Measurements from ENCODE around the gene GPR17. TPM values are rescaled to one million over a fixed set of nuclear protein-coding genes. Genes with fewer than 3 reads are reported as not detected.

The GPR17 gene
- polyA plus RNA-seq, 2 donors = 0.26 to 1.6 TPM

GRCh38 chr2:127654084-127654837 is 8.3 kb downstream of the GPR17 start:
- Histone ChIP-seq H3K27me3 (ENCODE audit: control insufficient read depth in 1 of 2, insufficient read depth in 2 of 2, low read length in 2 of 2) (no peaks in the 10 kb centered on the region), H3K36me3 (ENCODE audit: control insufficient read depth in 2 of 2, insufficient read depth in 2 of 2, low read length in 1 of 2) (peaks cover 0 to 7% of the 10 kb centered on the region in 2 donors), H3K4me1 (ENCODE audit: control insufficient read depth in 2 of 2, insufficient read depth in 2 of 2, low read length in 1 of 2) (peaks cover 0 to 13% of the 10 kb centered on the region in 2 donors), H3K27ac (ENCODE audit: low read depth in 2 of 2, low read length in 1 of 2) (no peak overlapping the region), H3K9me3 (ENCODE audit: control insufficient read depth in 2 of 2, insufficient read depth in 1 of 2, low read depth in 1 of 2, low read length in 1 of 2) (no peaks in the 10 kb centered on the region), H3K4me3 (ENCODE audit: low read depth in 1 of 2, low read length in 2 of 2) (no peak overlapping the region)
- WGBS, 2 donors = 89 to 90% methylated on average over 24 of the region's 24 CpGs

GRCh38 chr2:127654838-127655175 is 8.9 kb downstream of the GPR17 start:
- WGBS, 2 donors = 87 to 89% methylated on average over 8 of the region's 8 CpGs
- peaks cover 0 to 13% of the 10 kb centered on the region in 2 donors for H3K4me1 ChIP-seq (ENCODE audit: control insufficient read depth in 2 of 2, insufficient read depth in 2 of 2, low read length in 1 of 2)
- peaks cover 0 to 7% of the 10 kb centered on the region in 2 donors for H3K36me3 ChIP-seq (ENCODE audit: control insufficient read depth in 2 of 2, insufficient read depth in 2 of 2, low read length in 1 of 2)
- peak overlapping the region in 1 of 2 donors; percentile 63 for H3K27ac ChIP-seq (ENCODE audit: low read depth in 2 of 2, low read length in 1 of 2)
- H3K27me3 ChIP-seq (ENCODE audit: control insufficient read depth in 1 of 2, insufficient read depth in 2 of 2, low read length in 2 of 2) = no peaks in the 10 kb centered on the region
- H3K4me3 ChIP-seq (ENCODE audit: low read depth in 1 of 2, low read length in 2 of 2) = no peak overlapping the region
- H3K9me3 ChIP-seq (ENCODE audit: control insufficient read depth in 2 of 2, insufficient read depth in 1 of 2, low read depth in 1 of 2, low read length in 1 of 2) = no peaks in the 10 kb centered on the region

GRCh38 chr2:127655209-127656073 is 9.5 kb downstream of the GPR17 start:
- H3K36me3 ChIP-seq (ENCODE audit: control insufficient read depth in 2 of 2, insufficient read depth in 2 of 2, low read length in 1 of 2) = peaks cover under 1 to 7% of the 10 kb centered on the region in 2 donors
- H3K9me3 ChIP-seq (ENCODE audit: control insufficient read depth in 2 of 2, insufficient read depth in 1 of 2, low read depth in 1 of 2, low read length in 1 of 2) = no peaks in the 10 kb centered on the region
- no peaks in the 10 kb centered on the region for H3K27me3 ChIP-seq (ENCODE audit: control insufficient read depth in 1 of 2, insufficient read depth in 2 of 2, low read length in 2 of 2)
- H3K4me1 ChIP-seq (ENCODE audit: control insufficient read depth in 2 of 2, insufficient read depth in 2 of 2, low read length in 1 of 2) = peaks cover 0 to 13% of the 10 kb centered on the region in 2 donors
- 73 to 87% methylated on average over 16 of the region's 16 CpGs for WGBS, 2 donors
- no peak overlapping the region for H3K4me3 ChIP-seq (ENCODE audit: low read depth in 1 of 2, low read length in 2 of 2)
- peak overlapping the region; percentile 1 to 63 for H3K27ac ChIP-seq (ENCODE audit: low read depth in 2 of 2, low read length in 1 of 2)

- Histone ChIP-seq H3K27ac (ENCODE audit: low read depth in 2 of 2, low read length in 1 of 2) (peak overlapping the region in 1 of 2 donors; percentile 27), H3K4me1 (ENCODE audit: control insufficient read depth in 2 of 2, insufficient read depth in 2 of 2, low read length in 1 of 2) (peaks cover 0 to 14% of the 10 kb centered on the region in 2 donors), H3K27me3 (ENCODE audit: control insufficient read depth in 1 of 2, insufficient read depth in 2 of 2, low read length in 2 of 2) (no peaks in the 10 kb centered on the region), H3K4me3 (ENCODE audit: low read depth in 1 of 2, low read length in 2 of 2) (no peak overlapping the region), H3K36me3 (ENCODE audit: control insufficient read depth in 2 of 2, insufficient read depth in 2 of 2, low read length in 1 of 2) (peaks cover 5 to 7% of the 10 kb centered on the region in 2 donors), H3K9me3 (ENCODE audit: control insufficient read depth in 2 of 2, insufficient read depth in 1 of 2, low read depth in 1 of 2, low read length in 1 of 2) (no peaks in the 10 kb centered on the region)
- 80 to 86% methylated on average over 15 of the region's 15 CpGs for WGBS, 2 donors
Measured at GRCh38 chr2:127656569-127657231, 10.7 kb downstream of the GPR17 start.

GRCh38 chr2:127657232-127657595 is 11.3 kb downstream of the GPR17 start:
- Histone ChIP-seq H3K4me3 (ENCODE audit: low read depth in 1 of 2, low read length in 2 of 2) (no peak overlapping the region), H3K9me3 (ENCODE audit: control insufficient read depth in 2 of 2, insufficient read depth in 1 of 2, low read depth in 1 of 2, low read length in 1 of 2) (no peaks in the 10 kb centered on the region), H3K4me1 (ENCODE audit: control insufficient read depth in 2 of 2, insufficient read depth in 2 of 2, low read length in 1 of 2) (peaks cover 0 to 20% of the 10 kb centered on the region in 2 donors), H3K27me3 (ENCODE audit: control insufficient read depth in 1 of 2, insufficient read depth in 2 of 2, low read length in 2 of 2) (no peaks in the 10 kb centered on the region), H3K36me3 (ENCODE audit: control insufficient read depth in 2 of 2, insufficient read depth in 2 of 2, low read length in 1 of 2) (peaks cover 5 to 7% of the 10 kb centered on the region in 2 donors), H3K27ac (ENCODE audit: low read depth in 2 of 2, low read length in 1 of 2) (peak overlapping the region in 1 of 2 donors; percentile 27)
- WGBS, 2 donors = 86% methylated on average over 17 of the region's 17 CpGs

GRCh38 chr2:127658146-127658545 is 12.2 kb downstream of the GPR17 start:
- Histone ChIP-seq H3K4me3 (ENCODE audit: low read depth in 1 of 2, low read length in 2 of 2) (no peak overlapping the region), H3K4me1 (ENCODE audit: control insufficient read depth in 2 of 2, insufficient read depth in 2 of 2, low read length in 1 of 2) (peaks cover 0 to 24% of the 10 kb centered on the region in 2 donors), H3K36me3 (ENCODE audit: control insufficient read depth in 2 of 2, insufficient read depth in 2 of 2, low read length in 1 of 2) (peaks cover 5 to 7% of the 10 kb centered on the region in 2 donors), H3K9me3 (ENCODE audit: control insufficient read depth in 2 of 2, insufficient read depth in 1 of 2, low read depth in 1 of 2, low read length in 1 of 2) (no peaks in the 10 kb centered on the region), H3K27ac (ENCODE audit: low read depth in 2 of 2, low read length in 1 of 2) (peak overlapping the region in 1 of 2 donors; percentile 75), H3K27me3 (ENCODE audit: control insufficient read depth in 1 of 2, insufficient read depth in 2 of 2, low read length in 2 of 2) (no peaks in the 10 kb centered on the region)
- WGBS, 2 donors = 84 to 91% methylated on average over 6 of the region's 6 CpGs

- WGBS, 2 donors = 82 to 83% methylated on average over 20 of the region's 20 CpGs
- Histone ChIP-seq H3K27me3 (ENCODE audit: control insufficient read depth in 1 of 2, insufficient read depth in 2 of 2, low read length in 2 of 2) (no peaks in the 10 kb centered on the region), H3K4me1 (ENCODE audit: control insufficient read depth in 2 of 2, insufficient read depth in 2 of 2, low read length in 1 of 2) (peaks cover under 1 to 25% of the 10 kb centered on the region in 2 donors), H3K27ac (ENCODE audit: low read depth in 2 of 2, low read length in 1 of 2) (peak overlapping the region; percentile 49 to 75), H3K4me3 (ENCODE audit: low read depth in 1 of 2, low read length in 2 of 2) (no peak overlapping the region), H3K9me3 (ENCODE audit: control insufficient read depth in 2 of 2, insufficient read depth in 1 of 2, low read depth in 1 of 2, low read length in 1 of 2) (no peaks in the 10 kb centered on the region), H3K36me3 (ENCODE audit: control insufficient read depth in 2 of 2, insufficient read depth in 2 of 2, low read length in 1 of 2) (peaks cover 5 to 6% of the 10 kb centered on the region in 2 donors)
Measured at GRCh38 chr2:127658641-127659407, 12.9 kb downstream of the GPR17 start.

- H3K9me3 ChIP-seq (ENCODE audit: control insufficient read depth in 2 of 2, insufficient read depth in 1 of 2, low read depth in 1 of 2, low read length in 1 of 2) = no peaks in the 10 kb centered on the region
- H3K27ac ChIP-seq (ENCODE audit: low read depth in 2 of 2, low read length in 1 of 2) = peak overlapping the region; percentile 49 to 75
- H3K27me3 ChIP-seq (ENCODE audit: control insufficient read depth in 1 of 2, insufficient read depth in 2 of 2, low read length in 2 of 2) = no peaks in the 10 kb centered on the region
- 56 to 70% methylated on average over 14 of the region's 14 CpGs for WGBS, 2 donors
- no peak overlapping the region for H3K4me3 ChIP-seq (ENCODE audit: low read depth in 1 of 2, low read length in 2 of 2)
- H3K4me1 ChIP-seq (ENCODE audit: control insufficient read depth in 2 of 2, insufficient read depth in 2 of 2, low read length in 1 of 2) = peaks cover 6 to 25% of the 10 kb centered on the region in 2 donors
- H3K36me3 ChIP-seq (ENCODE audit: control insufficient read depth in 2 of 2, insufficient read depth in 2 of 2, low read length in 1 of 2) = peaks cover 0 to 5% of the 10 kb centered on the region in 2 donors
Measured at GRCh38 chr2:127659408-127660290, 13.7 kb downstream of the GPR17 start.

Data from esophagus (tissue), 2 donors.